GM19395 (cell line): Measurements from ENCODE around the gene SEC14L5.

Experiments
- ATAC-seq: cut with Tn5 transposase; IDR thresholded peaks from one replicate; pipeline ENCODE4 v1.9.1; 2021; ENCODE audit warnings: mild to moderate bottlenecking, moderate library complexity; ENCODE audit not compliant: unreplicated experiment

SEC14L5 gene

DNA sequence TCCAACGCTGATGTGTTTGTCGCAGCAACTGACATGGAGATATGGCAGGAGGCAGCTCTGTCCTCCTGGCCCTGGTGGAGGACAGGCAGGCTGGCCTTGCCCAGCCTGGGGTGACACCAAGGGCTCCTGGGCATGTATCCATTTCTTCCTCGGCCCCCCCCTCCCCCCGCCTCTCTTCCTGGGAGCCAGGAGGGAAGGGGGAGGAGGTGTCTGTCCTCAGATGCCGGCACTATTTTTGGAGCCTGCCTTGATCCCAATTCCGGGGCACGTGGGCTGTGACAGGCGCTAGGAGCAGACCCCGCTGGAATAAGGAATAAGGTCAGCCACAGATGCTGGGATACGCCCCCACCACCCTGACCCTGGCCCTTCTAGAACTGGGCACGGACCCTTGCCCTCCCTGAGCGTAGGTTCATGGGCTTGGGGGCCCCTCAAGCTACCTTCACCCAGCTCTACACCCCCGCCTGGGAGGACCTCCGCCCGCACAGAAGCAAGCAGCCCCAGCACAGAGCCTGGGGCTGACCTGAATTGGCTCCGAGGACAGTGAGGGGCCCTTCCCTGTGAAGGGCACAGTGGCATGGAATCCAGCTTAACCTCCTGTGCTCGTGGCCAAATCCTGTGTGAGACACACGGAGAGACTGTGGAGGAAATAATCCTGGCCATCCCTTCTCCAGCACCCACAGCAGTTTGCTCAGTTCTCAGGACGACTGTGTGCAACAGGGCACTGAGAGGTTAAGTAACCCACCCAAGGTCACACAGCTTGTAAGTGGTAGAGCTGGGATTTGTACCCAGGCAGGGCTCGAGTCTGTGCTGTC is 24.1 kb downstream of the SEC14L5 start:
- no peak for ATAC-seq

DNA sequence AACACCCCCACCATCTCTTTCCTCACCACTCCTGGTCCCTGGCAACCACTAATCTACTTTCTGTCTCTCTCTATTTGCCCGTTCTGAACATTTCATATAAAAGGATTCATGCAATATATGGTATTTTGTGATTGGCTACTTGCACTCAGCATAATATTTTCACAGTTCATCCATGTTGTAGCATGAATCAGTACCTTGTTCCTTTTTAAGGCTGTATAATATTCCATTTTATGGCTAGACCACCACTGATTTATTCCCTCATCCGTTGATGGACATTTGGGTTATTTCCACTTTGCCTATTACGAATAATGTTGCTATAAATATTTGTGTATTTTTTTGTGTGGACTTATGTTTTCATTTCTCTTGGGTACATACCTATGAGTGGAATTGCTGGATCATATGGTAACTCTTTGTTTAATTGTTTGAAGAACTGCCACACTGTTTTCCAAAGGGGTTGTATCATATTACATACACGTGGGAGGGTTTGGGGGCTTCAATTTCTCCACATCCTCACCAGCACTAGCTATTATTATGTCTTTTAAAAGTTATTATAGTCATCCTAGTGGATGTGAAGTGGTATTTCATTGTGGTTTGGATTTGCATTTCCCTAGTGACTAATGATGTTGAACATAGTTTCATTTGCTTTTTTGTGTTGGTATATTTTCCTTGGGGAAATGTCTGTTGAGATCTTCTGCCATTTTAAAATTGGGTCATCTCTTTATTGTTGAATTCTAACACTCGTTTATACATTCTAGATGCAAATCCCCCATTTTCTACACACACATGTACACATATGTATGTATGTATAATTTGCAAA is 26.3 kb downstream of the SEC14L5 start:
- ATAC-seq, result no peak

DNA sequence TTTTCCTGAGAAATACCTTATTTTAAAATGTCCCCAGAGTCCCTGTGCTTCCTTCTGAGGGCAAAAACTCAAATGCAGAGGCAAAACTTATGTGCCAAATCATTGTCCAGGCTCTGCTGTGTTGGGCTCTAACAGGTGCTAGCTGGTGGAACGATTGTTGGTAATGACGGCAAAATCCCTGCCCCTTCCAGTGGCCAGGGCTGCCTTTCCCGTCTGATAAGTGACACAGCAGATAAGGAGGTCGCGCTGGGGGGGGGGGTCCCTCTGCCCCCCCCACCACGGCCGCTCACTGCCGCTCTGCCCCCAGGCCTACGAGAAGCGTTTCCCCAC is 29.1 kb downstream of the SEC14L5 start:
- no peak for ATAC-seq

DNA sequence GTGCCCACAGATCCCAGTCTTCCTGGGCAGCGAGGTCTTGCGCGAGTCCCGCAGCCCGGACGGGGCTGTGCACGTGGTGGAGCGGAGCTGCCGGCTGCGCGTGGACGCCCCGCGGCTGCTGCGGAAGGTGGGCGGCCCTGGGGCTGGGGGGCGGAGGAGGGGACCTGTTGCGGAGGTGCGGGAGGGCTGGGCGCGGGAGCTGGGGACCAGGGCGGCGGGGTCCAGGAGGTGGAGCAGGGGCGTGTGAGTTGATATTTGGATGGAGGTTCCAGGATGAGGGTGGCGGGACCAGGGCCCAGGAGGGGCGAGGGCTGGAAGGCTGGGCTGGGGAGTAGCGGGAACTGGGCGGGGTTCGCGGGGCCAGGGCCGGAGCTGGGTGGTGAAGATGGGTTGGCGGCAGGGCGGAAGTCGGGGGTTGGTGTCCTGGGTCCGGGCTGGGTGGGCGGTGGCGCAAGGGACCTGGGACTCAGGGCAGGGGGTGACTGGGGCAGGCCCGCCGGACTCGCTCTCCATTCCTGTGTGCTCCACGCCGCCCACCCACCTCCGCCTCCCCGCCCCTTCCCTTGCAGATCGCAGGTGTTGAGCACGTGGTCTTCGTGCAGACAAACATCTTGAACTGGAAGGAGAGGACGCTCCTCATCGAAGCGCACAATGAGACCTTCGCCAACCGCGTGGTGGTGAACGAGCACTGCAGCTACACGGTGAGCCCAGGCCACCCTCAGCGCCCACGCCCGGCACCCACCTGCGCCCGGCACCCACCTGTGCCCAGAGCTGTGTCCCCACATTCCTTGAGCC is 29.6 kb downstream of the SEC14L5 start:
- ATAC-seq, result no peak

DNA sequence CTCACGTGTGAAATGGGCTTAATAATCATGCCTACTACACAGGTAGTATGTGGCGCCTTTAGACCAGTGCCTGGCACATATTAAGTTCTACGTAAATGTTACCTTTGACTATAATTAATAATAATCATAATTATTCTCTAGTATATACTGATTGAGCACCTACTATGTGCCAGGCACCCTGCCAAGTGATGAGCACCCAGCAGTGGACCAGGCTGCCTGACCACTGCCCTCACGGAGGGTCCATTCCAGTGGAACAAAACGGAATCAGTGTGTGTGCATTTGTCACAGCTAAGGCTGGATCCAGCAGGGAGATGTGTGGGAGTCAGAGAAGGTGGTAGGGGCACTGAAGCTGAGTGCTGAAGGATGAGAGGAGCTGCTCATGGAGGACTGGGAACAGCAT is 30.5 kb downstream of the SEC14L5 start:
- no peak for ATAC-seq

DNA sequence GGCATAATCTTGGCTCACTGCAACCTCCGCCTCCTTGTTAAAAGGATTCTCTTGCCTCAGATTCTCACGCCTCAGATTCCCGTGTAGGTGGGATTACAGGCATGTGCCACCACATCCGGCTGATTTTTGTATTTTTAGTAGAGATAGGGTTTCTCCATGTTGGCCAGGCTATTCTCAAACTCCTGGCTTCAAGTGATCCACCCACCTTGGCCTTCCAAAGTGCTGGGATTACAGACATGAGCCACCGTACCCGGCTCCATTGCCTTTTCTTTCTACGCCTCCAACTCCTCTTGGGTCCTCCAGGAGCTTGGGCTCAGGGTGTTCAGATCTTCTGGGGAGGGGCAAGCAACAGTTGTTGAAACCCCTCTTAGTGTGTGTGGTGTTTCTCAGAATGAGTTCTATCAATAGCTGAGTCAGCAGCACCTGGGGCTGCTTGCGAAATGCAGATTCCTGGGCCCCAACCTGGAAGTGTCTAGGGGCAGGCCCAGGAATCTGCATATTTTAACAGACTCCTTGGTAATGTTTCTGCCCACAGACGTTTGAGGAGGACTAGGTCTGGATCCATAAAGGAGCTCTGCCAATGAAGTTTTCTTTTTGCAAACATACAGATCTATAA is 31.4 kb downstream of the SEC14L5 start:
- ATAC-seq, result no peak

DNA sequence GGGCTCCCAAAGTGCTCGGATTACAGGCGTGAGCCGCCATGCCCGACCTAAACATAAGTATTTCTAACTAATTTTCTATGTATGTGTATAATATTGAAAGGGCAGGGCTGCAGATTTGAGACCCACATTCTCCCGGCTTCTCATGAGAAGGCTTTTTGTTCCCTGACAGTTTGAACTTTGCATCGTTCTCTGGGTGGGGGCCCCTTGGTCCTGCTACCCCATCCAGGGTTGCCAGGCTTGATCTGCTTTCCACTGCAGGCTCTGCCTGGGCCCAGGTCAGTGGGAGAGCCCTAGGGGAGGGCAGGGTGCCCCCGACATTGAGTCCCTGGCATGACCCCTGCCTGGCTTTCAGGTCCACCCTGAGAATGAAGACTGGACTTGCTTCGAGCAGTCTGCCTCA is 32.3 kb downstream of the SEC14L5 start:
- ATAC-seq, result no peak

DNA sequence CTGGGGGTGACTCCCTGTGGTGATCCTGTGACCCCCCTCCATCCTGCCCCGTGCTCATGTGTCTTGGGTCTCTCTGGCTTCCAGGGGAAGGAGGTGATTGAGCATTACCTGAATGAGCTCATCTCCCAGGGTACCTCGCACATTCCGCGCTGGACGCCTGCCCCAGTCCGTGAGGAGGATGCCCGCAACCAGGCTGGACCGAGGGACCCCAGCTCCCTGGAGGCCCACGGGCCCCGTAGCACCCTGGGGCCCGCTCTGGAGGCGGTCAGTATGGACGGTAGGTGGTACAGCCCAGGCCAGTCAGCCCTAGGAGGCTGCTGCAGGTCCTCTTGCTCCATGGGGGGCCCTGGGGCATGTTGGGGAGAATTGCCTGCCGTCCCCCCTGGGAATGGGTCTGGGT is 33.6 kb downstream of the SEC14L5 start:
- no peak for ATAC-seq

DNA sequence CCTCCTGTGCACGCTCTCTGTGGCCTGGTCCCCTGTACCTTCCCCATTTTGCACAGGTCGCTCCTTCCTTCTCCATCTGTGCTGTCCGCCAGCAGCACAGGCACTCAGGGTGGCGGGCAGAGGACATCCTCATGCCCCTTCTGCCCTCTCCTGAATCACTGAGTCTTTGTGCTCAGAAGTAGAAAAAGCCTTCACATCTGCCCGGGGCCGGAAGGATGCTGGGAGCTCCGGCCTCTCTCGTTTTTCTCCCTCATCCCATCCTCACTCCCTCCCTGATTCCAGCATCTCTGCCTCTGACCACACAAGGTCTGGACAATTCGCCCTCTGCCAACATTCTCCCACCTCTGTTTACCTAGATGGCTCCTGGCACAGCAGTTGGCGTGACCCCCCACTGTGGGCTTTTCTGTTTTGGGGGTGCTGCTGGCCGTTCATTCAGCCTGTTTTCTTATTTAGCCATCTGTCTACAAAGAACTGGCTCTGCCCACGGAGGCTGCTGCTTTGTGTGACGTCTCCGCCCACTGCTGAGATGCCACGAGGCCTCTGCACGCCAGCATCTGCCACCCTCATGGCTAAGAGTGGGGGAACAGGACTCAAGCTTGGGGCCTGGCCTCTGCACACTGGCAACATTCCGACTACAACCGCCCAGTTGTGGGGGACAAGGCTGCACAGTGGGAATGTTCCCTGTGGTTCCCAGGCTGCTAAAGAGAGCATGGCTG is 36.7 kb downstream of the SEC14L5 start:
- no peak for ATAC-seq

DNA sequence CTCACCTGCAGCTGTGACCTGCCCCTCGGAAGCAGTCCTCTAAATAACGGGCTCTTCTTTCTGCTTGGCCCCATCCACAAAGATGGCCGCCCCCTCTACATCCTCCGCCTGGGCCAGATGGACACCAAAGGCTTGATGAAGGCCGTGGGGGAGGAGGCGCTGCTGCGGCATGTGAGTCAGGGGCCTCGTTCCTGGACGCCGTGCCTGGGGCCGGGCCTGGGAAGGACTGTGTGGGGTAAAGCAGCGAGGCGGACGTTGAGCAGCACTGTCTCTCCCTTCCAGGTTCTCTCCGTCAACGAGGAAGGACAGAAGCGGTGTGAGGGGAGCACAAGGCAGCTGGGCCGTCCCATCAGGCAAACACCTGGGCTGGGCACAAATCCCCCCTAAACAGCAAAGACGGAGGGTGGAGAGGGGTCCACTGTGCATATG is 42.5 kb downstream of the SEC14L5 start:
- ATAC-seq, result no peak

DNA sequence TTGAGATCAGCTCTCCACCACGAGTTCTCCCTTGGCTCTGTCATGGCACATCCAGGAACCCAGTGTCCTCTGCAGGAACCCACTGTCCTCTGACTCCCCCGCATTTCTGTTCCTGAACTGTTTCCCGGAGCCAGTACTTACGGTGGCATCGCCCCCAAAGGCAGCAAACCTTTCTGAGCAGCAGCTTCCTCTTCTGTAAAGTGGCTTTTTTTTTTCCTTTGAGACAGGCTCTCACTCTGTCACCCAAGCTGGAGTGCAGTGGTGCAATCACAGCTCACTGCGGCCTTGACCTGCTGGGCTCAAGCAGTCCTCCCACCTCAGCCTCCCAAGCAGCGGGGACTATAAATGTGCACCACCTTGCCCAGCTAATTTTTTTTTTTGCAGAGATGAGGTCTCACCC is 43.4 kb downstream of the SEC14L5 start:
- ATAC-seq, result no peak

DNA sequence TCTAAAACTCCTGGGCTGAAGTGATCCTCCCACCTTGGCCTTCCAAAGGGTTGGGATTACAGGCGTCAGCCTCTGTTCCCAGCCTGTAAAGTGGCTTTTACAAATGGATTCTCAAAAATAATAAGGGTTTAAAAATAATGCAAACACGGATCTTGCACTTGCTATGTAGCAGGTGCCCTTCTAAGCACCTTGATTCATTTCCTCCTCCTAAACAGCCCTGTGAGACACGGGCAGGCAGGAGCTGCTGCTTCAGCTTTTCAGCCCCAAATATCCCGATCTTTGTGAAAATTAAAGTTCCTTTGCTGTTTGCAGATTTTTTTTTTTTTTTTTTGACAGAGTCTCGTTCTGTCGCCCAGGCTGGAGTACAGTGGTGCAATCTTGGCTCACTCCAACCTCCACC is 43.9 kb downstream of the SEC14L5 start:
- ATAC-seq, result no peak

DNA sequence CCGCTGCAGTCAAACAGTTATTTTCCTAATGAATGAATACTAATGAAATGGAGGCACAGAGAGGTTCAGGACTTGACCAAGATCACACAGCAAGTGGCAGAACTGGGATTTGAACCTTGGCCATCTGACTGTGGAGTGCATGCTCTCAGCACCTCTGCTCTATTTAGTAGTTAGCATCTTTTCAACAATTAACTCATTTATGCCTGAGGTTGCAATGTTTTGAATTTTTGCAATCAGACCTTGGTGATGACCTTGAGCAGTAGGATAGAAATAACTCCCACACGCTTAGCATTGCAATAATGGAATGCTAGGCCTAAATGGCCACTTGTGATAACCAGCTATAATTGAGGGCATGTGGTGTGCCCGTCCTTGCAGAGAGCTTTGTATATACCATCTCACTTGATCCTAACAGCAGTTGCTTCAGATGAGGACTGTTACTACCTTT is 44.6 kb downstream of the SEC14L5 start:
- ATAC-seq, result no peak

DNA sequence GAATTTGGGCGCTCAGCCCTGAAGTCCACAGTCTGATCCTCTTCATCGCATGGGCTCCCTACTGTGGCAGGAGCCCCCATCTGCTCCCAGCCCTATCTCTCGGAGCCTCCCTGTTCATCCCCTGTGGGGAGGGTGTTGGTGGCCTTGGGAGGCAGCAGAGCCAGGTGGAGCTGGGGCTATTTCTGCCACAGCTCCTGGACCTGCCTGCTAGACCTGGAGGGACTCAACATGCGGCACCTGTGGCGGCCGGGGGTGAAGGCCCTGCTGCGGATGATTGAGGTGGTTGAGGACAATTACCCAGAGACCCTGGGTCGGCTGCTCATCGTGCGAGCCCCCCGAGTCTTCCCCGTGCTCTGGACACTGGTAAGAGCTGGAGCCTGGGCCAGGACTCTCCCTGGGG is 45.1 kb downstream of the SEC14L5 start:
- ATAC-seq, result no peak

DNA sequence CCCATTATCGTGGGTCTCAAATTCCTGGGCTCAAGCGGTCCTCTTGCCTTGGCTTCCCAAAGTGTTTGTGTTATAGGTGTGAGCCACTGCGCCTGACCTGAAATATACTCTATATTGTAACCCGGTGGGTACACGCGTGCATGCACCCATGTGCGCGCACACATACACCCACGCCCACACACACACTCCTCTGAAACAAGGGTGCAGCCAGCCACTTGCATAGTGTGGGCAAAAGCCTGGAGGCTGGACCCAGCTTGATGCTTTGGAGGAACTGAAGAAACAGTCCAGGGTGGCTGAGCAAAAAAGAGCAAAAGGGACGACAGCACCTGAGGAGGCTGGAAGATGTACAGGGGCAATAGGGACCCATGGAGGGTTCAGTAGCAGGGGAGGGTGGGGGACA is 45.7 kb downstream of the SEC14L5 start:
- ATAC-seq, result no peak

DNA sequence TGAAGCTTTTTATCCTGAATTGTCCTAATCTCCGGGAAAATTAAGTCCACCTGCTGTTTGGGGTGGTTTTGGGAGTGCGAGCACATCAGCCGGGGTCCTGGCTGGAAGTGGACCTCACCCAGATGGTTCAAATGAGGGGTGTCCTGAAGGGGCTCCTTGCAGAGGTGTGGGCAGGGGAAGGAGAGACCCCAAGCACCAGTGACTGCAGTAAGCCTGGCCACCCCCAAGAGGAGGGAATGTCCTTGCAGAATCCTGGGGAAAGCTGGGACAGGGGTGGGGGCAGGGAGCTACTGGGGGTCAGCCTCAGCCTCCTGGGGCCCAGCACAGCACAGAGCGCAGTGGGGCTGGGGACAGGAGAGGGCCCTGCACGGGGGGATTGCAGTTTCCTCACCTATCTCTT is 46.2 kb downstream of the SEC14L5 start:
- ATAC-seq, result no peak

DNA sequence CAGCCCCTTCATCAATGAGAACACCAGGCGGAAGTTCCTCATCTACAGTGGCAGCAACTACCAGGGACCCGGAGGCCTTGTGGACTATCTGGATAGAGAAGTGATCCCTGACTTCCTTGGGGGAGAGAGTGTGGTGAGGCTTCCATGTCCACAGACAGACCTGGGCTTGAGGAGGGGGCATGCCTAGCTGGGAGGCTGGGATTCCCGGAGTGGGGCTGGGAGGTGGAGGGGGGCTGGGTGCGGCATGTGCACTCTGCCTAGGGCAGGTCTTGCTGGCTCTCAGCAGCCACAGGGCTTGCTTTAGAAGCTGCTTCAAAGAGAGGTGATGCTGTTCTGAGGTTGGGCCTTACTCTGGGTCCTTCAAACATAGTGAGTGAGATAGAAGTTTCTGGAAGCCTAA is 47.8 kb downstream of the SEC14L5 start:
- ATAC-seq, result no peak

DNA sequence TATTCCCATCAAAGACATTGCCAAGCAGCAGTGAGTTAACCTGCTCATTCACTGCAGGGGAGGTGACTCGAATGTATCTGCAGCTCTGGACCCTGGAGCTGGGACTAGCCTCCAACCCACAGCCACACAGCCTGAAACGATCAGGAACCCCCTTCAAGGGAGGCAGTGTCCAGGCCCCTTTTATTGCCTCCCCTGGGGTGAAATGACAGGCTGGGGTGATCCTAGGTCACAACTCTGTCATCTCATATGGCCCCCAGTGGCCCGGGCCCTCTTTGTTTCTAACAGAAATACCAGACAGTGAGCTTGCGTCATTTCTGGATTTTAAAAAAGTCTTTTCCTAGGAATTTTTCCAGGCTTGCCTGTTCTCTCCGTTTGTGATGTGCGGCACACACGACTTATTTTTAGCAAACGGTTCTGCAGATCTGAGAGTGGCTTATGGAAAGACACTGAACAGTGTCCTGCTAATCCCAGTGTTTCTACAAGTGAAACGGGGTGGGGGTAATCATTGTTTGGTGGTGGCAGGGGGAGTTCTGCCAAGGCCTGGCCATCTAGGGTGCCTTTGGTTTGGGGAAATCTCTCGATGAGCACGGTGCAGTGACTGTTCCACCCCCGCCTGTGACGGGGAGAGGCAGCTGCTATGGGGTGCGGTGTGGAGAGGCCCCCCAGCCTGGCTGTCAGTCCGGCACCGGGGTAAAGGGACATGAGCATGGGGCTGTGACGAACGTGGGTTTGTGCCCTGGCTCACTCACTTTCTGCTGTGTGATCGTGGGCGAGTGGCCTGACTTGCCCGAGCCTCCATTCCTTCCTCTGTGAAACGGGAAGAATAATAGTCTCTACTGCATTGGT is 48.4 kb downstream of the SEC14L5 start:
- no peak for ATAC-seq

DNA sequence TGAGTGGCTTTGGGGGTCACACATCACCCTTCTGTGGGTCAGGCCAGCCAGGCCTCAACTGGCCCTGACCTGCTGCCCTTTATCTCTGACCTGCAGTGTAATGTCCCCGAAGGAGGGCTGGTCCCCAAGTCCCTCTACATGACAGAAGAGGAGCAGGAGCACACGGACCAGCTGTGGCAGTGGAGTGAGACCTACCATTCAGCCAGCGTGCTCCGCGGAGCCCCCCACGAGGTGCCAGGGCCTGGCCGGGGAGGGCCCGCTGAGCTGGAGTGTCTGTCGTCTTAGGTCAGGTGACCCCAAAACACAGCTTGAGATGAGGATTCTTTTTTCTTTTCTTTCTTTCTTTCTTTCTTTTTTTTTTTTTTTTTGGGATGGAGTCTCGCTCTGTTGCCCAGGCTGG is 49.1 kb downstream of the SEC14L5 start:
- ATAC-seq, result no peak

DNA sequence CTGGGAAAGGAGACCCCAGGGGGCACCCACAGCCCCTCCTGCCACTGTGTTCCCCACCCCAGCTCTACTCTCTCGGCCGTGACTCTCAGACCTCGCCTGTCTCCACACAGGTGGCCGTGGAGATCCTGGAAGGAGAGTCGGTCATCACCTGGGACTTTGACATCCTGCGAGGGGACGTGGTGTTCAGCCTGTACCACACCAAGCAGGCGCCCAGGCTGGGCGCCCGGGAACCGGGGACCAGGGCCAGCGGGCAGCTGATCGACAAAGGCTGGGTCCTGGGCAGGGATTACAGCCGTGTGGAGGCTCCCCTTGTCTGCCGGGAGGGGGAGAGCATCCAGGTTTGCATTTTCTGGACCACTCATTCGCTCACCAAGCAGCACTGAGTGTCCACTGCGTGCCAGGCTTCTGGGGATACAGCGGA is 50.2 kb downstream of the SEC14L5 start:
- ATAC-seq, result no peak
